HepG2 (cell line): ENCODE results near the gene NFYC.

Experiments
- CTCF ChIP-seq: sonication (generic); formaldehyde crosslinking; IDR thresholded peaks from 2 replicates; pipeline ENCODE4 v1.5.0; 2020; ENCODE audit warnings: mild to moderate bottlenecking, missing genetic modification reagents, moderate library complexity
- HOXA9 ChIP-seq: sonication (generic); formaldehyde crosslinking; IDR thresholded peaks from 2 replicates; pipeline ENCODE4 v1.8.1; 2022; ENCODE audit warnings: missing genetic modification reagents, mild to moderate bottlenecking, moderate library complexity, borderline replicate concordance
- NCOA2 ChIP-seq: sonication (generic); formaldehyde crosslinking; IDR thresholded peaks from 2 replicates; pipeline ENCODE4 v1.8.0; 2022; ENCODE audit warnings: inconsistent platforms
- REPIN1 ChIP-seq: sonication (generic); formaldehyde crosslinking; IDR thresholded peaks from 2 replicates; pipeline ENCODE4 v1.8.0; 2022; ENCODE audit warnings: missing genetic modification reagents, low read depth, mild to moderate bottlenecking, borderline replicate concordance
- SP140L ChIP-seq: sonication (generic); formaldehyde crosslinking; IDR thresholded peaks from 2 replicates; pipeline ENCODE4 v1.4.0; 2020; ENCODE audit warnings: missing genetic modification reagents, borderline replicate concordance
- ZNF362 ChIP-seq: sonication (generic); formaldehyde crosslinking; IDR thresholded peaks from 2 replicates; pipeline ENCODE4 v1.4.0; 2020; ENCODE audit warnings: missing genetic modification reagents, mild to moderate bottlenecking, borderline replicate concordance
- ZSCAN30 ChIP-seq: sonication (generic); formaldehyde crosslinking; IDR thresholded peaks from 2 replicates; pipeline ENCODE4 v1.5.0; 2020; ENCODE audit warnings: mild to moderate bottlenecking, missing genetic modification reagents

GRCh38 chr1:40690771-40691537, 550 bp upstream of the NFYC start:
- TF ChIP-seq SP140L (no peak), ZNF362 (no peak), CTCF (no peak), HOXA9 (CRISPR knock-in tag) (no peak), NCOA2 (CRISPR knock-in tag) (no peak), REPIN1 (CRISPR knock-in tag) (no peak), ZSCAN30 (CRISPR knock-in tag) (no peak)
